Neural cell (in vitro differentiated cells): ENCODE measurements around the gene NEIL1.
"Not testable (repeated sequence)": the region's sequence is repeated elsewhere in the genome, so short reads cannot be mapped to it uniquely, and the experiment has no call there.

Source experiments
- EZH2 ChIP-seq: fragments of 200-600, 300-800 bp; shearing (Covaris generic), sonication (generic); IDR thresholded peaks from 2 replicates; pipeline ENCODE4 v1.6.1; 2014; ENCODE audit warnings: antibody characterized with exemption, low read length, borderline replicate concordance, mild to moderate bottlenecking; ENCODE audit not compliant: insufficient read depth, poor library complexity, severe bottlenecking
- MXI1 ChIP-seq: fragments of 450-650 bp; conservative IDR thresholded peaks from 2 replicates; pipeline ENCODE4 v1.6.1; 2014; ENCODE audit warnings: antibody characterized with exemption, mild to moderate bottlenecking; ENCODE audit not compliant: poor library complexity, severe bottlenecking
- POLR2AphosphoS5 ChIP-seq: IDR thresholded peaks from 2 replicates; pipeline ENCODE4 v1.6.1; 2012
- TF ChIP-seq, protein P1 (sequence below): fragments of 450-650 bp; IDR thresholded peaks from 2 replicates; pipeline ENCODE4 v1.5.1; 2014; ENCODE audit warnings: antibody characterized with exemption, mild to moderate bottlenecking, moderate library complexity; ENCODE audit not compliant: poor library complexity, severe bottlenecking

DNA sequence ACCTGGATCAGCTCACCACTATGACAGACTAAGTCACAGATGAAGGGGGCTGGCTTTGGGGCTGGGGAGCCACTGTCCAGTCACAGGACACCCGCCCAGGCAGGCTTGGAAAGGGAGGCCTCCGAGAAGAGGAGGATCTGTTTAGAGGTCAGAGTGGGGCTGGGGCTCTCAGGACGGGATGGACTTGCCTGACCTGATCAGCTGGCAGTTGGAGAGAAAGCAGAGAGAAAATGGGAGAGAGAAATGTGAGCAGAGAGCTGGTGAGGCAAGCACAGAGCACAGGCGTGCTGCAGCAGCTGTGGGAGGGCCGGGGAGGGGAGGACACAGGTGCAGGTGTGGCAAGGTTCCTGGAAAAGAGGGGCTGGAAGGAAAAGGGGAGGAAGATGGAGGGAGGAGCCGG, 46.8 kb upstream of the NEIL1 start:
- TF ChIP-seq, protein P1, sequence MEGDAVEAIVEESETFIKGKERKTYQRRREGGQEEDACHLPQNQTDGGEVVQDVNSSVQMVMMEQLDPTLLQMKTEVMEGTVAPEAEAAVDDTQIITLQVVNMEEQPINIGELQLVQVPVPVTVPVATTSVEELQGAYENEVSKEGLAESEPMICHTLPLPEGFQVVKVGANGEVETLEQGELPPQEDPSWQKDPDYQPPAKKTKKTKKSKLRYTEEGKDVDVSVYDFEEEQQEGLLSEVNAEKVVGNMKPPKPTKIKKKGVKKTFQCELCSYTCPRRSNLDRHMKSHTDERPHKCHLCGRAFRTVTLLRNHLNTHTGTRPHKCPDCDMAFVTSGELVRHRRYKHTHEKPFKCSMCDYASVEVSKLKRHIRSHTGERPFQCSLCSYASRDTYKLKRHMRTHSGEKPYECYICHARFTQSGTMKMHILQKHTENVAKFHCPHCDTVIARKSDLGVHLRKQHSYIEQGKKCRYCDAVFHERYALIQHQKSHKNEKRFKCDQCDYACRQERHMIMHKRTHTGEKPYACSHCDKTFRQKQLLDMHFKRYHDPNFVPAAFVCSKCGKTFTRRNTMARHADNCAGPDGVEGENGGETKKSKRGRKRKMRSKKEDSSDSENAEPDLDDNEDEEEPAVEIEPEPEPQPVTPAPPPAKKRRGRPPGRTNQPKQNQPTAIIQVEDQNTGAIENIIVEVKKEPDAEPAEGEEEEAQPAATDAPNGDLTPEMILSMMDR: not testable (repeated sequence)
- TF ChIP-seq EZH2, POLR2AphosphoS5, MXI1: not testable (repeated sequence)
